H4 (cell line): Measurements from ENCODE around the gene TBX4. TPM values are rescaled to one million over a fixed set of nuclear protein-coding genes. Genes with fewer than 3 reads are reported as not detected.
"Not testable (repeated sequence)": the region's sequence is repeated elsewhere in the genome, so short reads cannot be mapped to it uniquely, and the experiment has no call there.

Experiments used
- DNase-seq: peaks from one replicate; pipeline ENCODE4 v3.0.0-alpha.2; 2015; ENCODE audit warnings: low spot score
- total RNA-seq: library from RNA; depleted of rRNA; stranded (reverse); fragments of >200 nt; shearing (Covaris generic); gene quantifications from 2 replicates; pipeline ENCODE4 v1.2.3, GENCODE V29; 2014

TBX4 gene
- total RNA-seq, 1 experiment from 2014 or later, result not detected

- DNase-seq, result no peak
These were observed 22.9 kb upstream of the TBX4 start for GRCh38 chr17:61429274-61429673.

- DNase-seq, result not testable (repeated sequence)
These were observed 22.4 kb upstream of the TBX4 start for GRCh38 chr17:61429831-61430230.

- DNase-seq, result peak; percentile 48
These were observed 20.5 kb upstream of the TBX4 start for GRCh38 chr17:61431594-61432311.

- no peak for DNase-seq
These were observed 15.9 kb upstream of the TBX4 start for GRCh38 chr17:61436273-61436672.

GRCh38 chr17:61436995-61437704 is 15.1 kb upstream of the TBX4 start:
- no peak for DNase-seq

- DNase-seq, result no peak
These were observed 11.5 kb upstream of the TBX4 start for GRCh38 chr17:61440697-61441096.

- DNase-seq, result not testable (repeated sequence)
These were observed 10.7 kb upstream of the TBX4 start for GRCh38 chr17:61441507-61441906.

- no peak for DNase-seq
These were observed 10.0 kb upstream of the TBX4 start for GRCh38 chr17:61442136-61442775.

- no peak for DNase-seq
These were observed 9.2 kb upstream of the TBX4 start for GRCh38 chr17:61442878-61443474.

GRCh38 chr17:61443475-61443882 is 8.7 kb upstream of the TBX4 start:
- no peak for DNase-seq

- DNase-seq, result no peak
These were observed 8.1 kb upstream of the TBX4 start for GRCh38 chr17:61444075-61444474.

GRCh38 chr17:61444831-61445230 is 7.4 kb upstream of the TBX4 start:
- peak; percentile 79 for DNase-seq

- DNase-seq, result no peak
These were observed 4.9 kb upstream of the TBX4 start for GRCh38 chr17:61447358-61447757.

- DNase-seq, result no peak
These were observed 4.2 kb upstream of the TBX4 start for GRCh38 chr17:61448042-61448441.

- not testable (repeated sequence) for DNase-seq
These were observed 3.1 kb upstream of the TBX4 start for GRCh38 chr17:61449140-61449539.

GRCh38 chr17:61449707-61450640 is 2.2 kb upstream of the TBX4 start:
- DNase-seq, result no peak

GRCh38 chr17:61450641-61451537 is 1.3 kb upstream of the TBX4 start:
- DNase-seq, result no peak

- no peak for DNase-seq
These were observed 503 bp upstream of the TBX4 start for GRCh38 chr17:61451538-61452300.

GRCh38 chr17:61453566-61454380 is 1.6 kb downstream of the TBX4 start:
- DNase-seq, result no peak
